Eye (tissue), 1 donor: ENCODE measurements around the gene POLR2M.
A peak's percentile ranks its signal among the peaks of the same experiment; 100 is the strongest.

Experiments
- DNase-seq: peaks from one replicate; pipeline ENCODE4 v3.0.0-alpha.2; 2015

The POLR2M gene

GRCh38 chr15:57706405-57707209 is at the start of gene POLR2M:
POLR2M (plus strand) TSS chr15:57706714; CDS start chr15:57706843, 129 bp downstream.
- peak; percentile 99 for DNase-seq

- DNase-seq = no peak
Observed at GRCh38 chr15:57657619-57658018, 48.9 kb upstream of the POLR2M start.

DNA sequence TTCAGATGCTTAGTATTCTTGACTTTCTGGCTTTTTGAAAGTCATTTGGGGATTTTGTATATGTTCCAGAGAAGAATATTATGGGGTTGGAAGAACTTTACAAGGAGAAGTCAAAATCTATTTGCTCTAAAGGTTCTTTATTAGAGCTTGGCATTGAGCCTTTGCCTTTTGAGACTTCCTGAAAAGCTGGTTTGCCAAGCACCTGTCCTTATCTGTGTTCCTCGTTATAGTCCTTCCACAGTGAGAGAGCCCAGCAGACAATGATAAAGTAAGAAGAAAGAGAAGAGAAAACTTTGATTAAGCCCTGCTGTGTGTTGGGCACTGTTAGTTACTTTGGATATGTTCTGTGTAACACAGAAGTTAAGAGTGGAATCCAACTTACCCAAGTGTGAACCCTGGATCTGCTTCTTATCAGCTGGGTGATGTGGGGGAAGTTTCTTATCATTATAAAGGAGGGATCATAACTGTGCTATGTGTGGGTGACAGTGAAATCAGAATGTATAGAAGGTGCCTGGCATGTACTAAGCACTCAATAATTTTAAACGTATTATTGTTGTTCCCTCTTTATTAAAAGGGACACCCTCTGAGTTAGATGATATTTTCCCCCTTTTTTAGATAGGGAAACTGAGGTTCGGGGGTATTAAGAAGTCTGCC is 44.3 kb upstream of the POLR2M start:
- no peak for DNase-seq

- no peak for DNase-seq
Observed at GRCh38 chr15:57662802-57663201, 43.7 kb upstream of the POLR2M start.

DNA sequence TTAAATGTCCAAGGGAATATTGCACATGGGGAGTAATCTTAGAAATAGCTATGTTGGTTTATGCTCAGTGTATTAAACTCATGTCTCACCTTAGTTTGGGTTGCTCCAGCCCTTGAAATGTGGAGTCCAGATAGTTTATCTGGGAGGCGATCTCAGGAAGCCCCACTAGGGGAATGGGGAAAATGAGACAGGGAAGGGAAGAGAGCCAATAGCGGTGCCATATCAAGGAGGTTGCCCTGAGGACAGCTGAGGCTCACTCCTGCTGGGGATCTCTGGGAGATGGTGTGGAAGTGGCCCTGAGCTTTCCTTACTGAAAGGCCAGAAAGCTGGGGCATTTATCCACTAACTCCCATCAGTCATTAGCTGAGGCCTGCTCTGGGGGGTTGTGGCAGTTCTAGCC is 43.3 kb upstream of the POLR2M start:
- no peak for DNase-seq

DNA sequence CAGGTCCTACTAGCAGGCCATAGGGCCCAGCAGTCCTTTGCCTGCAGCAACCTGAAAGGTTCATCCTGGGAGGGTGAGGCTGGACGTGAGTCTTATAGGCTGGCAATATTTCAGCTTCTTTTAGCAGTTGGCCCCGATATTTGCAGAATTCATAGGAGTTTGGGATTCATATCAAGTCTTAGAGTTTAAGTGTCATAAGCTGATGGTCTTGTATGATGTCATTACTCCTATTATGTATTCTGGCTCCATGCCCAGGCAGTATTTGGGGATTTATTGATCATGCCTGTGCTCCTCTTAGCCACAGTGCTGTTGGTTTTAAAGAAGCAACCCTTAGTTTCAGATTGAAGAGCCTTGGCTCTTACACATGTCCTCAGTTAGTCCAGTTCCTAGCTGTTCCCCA is 41.3 kb upstream of the POLR2M start:
- no peak for DNase-seq

DNA sequence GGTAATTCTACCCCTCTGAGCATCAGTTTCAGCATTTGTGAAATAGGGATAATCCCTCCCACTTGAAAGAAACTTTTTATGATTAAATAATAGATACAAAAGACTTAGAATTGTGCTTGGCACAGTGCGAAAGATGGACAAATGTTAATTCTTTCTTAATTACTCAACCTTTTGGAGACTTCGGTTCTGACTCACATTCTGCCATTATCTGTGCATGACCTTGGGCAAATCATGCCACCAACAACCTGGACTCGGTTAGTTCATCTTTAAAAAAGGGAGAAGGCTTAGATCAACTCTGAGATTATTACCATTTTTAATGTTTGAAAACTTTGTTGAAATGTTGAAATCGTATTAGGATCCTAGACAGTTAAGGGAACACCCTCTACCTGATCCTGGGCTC is 40.6 kb upstream of the POLR2M start:
- no peak for DNase-seq

DNA sequence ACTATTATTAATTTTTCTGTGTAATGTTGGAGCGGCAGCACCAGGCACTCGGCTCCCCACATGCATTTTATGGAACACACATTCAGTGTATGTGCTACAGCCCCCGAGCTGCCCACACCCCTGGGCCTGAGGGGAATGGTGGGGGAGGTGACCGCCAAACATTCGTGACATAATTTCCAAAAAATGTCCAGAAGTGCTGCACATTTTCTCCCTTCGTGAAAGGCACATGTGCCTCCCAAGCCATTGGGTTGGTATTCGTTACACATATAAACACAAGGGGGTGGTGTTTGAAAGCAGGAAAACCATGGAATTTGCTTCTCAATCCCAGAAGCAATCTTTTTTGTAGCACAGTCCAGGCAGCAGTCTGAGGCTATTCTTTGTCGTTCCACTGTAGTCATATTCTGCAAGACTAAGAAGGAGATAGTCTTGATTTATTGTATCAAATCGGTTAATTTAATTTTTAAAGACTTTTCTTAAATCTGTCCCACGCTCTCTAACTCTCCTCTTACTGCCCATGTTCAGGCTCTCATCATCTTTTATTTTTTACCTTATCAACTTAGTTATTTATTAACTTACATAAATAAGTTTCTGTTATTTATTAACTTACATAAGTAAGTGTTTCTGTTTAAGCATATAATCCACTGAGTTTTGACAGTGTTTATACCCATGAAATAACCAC is 39.2 kb upstream of the POLR2M start:
- DNase-seq = peak; percentile 77

DNA sequence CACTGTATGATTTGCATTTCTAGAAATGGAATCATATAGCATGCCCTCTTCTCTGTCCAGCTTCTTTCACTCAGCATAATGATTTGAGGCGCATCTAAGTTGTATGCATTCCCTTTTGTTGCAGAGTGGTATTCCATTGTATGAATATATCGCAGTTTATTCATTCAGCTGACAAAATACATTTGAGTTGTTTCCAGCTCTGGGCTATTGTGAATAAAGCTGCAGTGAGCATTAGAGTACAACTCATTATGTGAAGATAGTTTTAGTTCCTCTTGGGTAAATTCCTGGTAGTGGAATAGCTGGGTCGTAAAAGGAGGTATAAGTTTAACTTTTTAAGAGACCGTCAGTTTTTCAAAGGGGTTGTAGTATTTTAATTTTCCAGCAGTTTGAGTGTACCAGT is 38.5 kb upstream of the POLR2M start:
- no peak for DNase-seq

DNA sequence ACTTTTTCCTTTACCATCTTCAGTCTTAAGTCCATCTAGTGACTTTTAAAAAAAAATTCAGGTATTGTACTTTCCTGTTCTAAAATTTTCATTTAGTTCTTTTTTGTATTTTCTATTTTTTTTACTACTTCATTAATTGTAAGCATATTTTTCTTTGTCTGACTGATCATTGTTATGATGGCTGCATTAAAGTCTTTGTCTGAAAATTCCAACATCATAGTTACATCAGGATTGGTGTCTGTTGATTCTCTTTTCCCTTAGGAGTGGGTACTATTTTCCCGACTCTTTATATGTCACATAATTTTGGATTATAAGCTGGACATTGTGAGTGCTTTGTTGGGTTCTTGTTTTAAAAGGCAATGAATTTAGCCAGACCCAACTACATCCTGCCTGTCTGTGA is 34.9 kb upstream of the POLR2M start:
- DNase-seq = no peak

DNA sequence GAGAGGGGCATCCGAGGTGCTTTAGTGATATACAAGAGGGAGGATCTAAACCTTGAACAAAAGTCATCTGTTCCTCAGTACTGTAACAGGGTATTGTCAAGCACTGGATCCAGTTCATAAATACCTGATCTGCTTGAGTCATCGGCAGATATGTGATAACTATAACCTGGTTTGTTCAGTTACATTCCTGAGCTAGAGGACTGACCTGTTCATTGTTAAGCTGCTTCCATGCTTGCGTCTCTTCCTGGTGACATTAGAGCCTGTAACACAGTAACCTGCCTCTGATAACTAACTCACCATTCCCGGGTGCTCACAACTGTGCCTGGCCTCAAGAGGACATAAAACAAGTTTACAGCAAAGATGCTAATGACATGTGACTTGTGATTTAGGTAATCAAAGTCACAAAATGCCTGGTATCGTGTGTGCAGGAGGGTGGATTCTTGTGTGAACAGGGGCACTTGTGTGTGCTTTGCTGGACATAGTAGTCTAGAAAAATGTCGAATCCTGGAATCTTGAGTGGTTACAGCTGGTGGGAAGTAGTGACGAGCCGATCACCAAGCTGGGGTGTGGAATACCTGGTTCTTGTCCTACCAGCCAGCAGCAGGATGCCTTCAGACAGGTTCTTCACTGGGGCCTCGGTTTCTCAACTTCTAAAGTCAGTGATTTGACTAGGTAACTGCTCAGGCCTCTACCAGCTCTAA is 30.9 kb upstream of the POLR2M start:
- DNase-seq = no peak

GRCh38 chr15:57676585-57676984 is 29.9 kb upstream of the POLR2M start:
- DNase-seq = no peak

DNA sequence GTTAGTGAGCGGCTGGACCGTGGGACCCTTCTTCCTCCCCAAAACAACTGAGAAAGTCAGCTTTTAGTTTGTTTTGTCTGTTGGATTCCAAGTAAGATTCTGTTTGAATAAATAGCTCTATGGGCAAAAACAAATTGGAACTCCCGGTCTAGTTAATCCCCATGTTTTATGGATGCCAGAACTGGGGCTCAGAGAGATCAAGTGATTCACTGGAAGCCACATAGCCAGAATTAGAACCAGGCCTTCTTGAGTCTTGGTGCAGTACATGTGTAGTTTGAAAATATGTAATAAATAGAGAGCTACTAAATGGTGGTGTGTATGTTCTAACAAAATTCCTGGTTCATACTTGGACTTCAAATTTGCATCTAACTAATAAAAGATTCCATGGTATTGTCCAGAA is 29.3 kb upstream of the POLR2M start:
- no peak for DNase-seq

DNA sequence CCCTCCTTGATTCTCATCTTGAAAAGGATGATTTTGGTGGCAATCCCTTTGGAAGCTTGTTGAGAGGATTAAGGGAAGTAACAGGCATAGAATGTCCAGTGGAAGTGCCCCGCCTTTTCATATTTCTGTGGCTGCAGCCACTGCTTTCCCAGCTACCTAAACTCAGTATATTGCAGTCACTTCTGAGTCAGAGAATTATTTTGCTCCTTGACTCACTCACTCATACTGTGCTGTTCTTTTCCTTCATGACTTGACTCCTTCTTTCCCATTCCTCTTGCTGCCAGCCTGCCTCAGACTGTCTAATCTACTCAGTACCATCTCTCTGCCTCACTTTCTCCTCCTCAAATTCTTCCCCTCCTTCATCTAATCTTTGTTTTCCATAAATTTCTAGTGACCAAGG is 26.5 kb upstream of the POLR2M start:
- DNase-seq = no peak

- no peak for DNase-seq
Observed at GRCh38 chr15:57681011-57681410, 25.5 kb upstream of the POLR2M start.

DNA sequence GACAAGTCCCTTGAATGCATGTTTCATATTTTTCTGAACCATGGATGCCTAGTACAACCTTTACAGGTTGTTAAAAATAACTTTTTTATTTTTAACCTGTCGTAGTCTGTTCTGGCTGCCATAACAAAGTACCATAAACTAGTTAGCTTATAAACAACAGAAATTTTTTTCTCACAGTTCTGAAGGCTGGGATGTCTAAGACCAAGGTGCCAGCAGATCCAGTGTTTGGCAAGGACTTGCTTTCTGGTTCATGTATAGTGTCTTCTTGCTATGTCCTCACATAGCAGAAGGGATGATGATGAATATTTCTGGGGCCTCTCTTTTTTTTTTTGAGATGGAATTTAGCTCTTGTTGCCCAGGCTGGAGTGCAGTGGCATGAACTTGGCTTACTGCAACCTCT is 23.0 kb upstream of the POLR2M start:
- DNase-seq = no peak

GRCh38 chr15:57684491-57685151 is 21.9 kb upstream of the POLR2M start:
- DNase-seq = no peak

- DNase-seq = no peak
Observed at GRCh38 chr15:57685306-57686095, 21.0 kb upstream of the POLR2M start.

DNA sequence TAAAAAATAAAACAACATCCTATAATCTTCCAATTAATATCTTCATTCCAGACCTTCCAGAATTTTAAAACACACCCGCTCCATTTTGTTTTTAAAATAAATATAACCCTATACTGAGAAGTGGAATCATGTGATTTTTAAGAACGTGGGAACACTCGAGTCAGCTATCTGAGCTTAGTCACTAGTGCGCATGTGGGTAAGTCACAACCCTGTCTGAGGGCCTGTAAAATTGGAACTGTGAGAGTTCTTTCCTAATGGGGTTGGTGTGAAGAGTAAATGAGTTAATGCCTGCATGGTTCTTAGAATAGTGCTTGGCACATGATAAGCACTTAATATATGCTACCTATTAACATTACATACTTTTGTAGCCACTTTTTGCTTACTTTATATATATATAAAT is 19.9 kb upstream of the POLR2M start:
- DNase-seq = no peak

DNA sequence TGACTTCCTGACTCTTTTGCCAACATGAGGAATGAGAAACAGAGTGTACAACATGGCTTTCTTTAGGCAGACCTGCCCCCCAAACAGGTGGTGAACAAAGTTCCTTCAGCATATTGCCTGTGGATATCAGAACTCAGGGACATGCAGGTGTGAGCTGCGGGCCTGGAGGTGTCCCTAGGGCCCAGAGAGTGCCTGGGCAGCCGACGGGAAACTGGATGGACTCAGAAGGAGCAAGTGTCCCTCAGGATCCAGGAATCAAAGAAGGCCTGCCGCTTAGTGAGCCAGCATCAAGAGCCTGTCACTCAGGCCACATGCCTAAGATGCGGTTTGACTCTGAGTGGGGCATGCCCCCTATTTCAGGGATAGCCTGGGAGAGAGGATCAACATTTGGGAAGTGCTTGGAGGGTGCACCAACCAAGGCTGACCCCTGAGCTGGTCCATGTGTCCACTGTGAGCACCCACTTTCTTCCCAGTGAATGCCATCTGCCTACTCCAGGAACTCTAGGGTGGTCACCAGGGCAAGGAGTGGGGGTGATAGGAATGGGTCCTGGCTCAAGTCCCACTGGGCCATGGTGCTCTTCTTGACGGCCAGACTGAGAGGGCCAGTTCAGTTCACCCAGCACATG is 16.1 kb upstream of the POLR2M start:
- no peak for DNase-seq

- no peak for DNase-seq
Observed at GRCh38 chr15:57691082-57691481, 15.4 kb upstream of the POLR2M start.

- DNase-seq = peak; percentile 35
Observed at GRCh38 chr15:57692709-57693108, 13.8 kb upstream of the POLR2M start.
